Kidney (tissue), 14 donors: Measurements from ENCODE around the gene EIF2B5. TPM values are rescaled to one million over a fixed set of nuclear protein-coding genes. Genes with fewer than 3 reads are reported as not detected.
A peak's percentile ranks its signal among the peaks of the same experiment; 100 is the strongest.

Source experiments
- DNase-seq, 5 donors: peaks; one replicate each; pipeline ENCODE4 v3.0.0-alpha.2; 2013 to 2020
- FAIRE-seq: peaks from 2 replicates; lab custom pipeline; 2012; peaks lifted over from hg19 to GRCh38; lab: Jason Lieb, UNC
- H3K27ac ChIP-seq, 2 donors: one replicate each; pipeline ENCODE4 v1.7.0; 2013; ENCODE audit warnings: low read depth in 2 of 2, low read length in 2 of 2, inconsistent platforms in 1 of 2
- H3K27me3 ChIP-seq: one replicate; pipeline ENCODE4 v1.7.1; 2013; ENCODE audit warnings: low read length, inconsistent platforms; ENCODE audit not compliant: control insufficient read depth, insufficient read depth
- H3K36me3 ChIP-seq, 3 donors: one replicate each; pipeline versions ENCODE4 v1.7.0 to v1.7.1; 2013; ENCODE audit warnings: low read length in 3 of 3, control low read depth in 1 of 3, inconsistent platforms in 1 of 3; ENCODE audit not compliant: insufficient read depth in 3 of 3, control insufficient read depth in 2 of 3
- H3K4me1 ChIP-seq, 3 donors: one replicate each; pipeline versions ENCODE4 v1.7.0 to v1.7.1; 2013; ENCODE audit warnings: low read length in 3 of 3, inconsistent platforms in 1 of 3, low read depth in 1 of 3; ENCODE audit not compliant: control insufficient read depth in 2 of 3, insufficient read depth in 2 of 3
- H3K4me3 ChIP-seq, 3 donors: one replicate each; pipeline versions ENCODE4 v1.7.0 to v1.8.1; 2013; ENCODE audit warnings: low read length in 3 of 3, control low read depth in 1 of 3, inconsistent platforms in 1 of 3
- H3K9ac ChIP-seq, 3 donors: one replicate each; pipeline versions ENCODE4 v1.7.0 to v1.7.1; 2013; ENCODE audit warnings: low read length in 3 of 3, control low read depth in 1 of 3, inconsistent platforms in 1 of 3
- H3K9me3 ChIP-seq, 3 donors: one replicate each; pipeline versions ENCODE4 v1.7.0 to v1.7.1; 2013; ENCODE audit warnings: low read length in 3 of 3, control low read depth in 1 of 3, inconsistent platforms in 1 of 3; ENCODE audit not compliant: control insufficient read depth in 2 of 3, insufficient read depth in 1 of 3
- CTCF ChIP-seq: IDR thresholded peaks from 3 replicates; pipeline ENCODE4 v1.5.1; 2012; ENCODE audit warnings: mild to moderate bottlenecking, moderate library complexity, borderline replicate concordance; ENCODE audit not compliant: insufficient read depth; ENCODE audit errors: extremely low read depth
- intact Hi-C: fragments of 100-400 bp; cut with DNase I; formaldehyde crosslinking; loops from one replicate; pipeline ENCODE4 v1.11.1; 2022
- polyA plus RNA-seq: library from polyadenylated mRNA; stranded (reverse); fragments of 350-450 nt; fragmentation: Illumina TruSeq; extraction: RNeasy Lipid Tissue Mini Kit (QIAGEN cat#74804); gene quantifications from one replicate; pipeline ENCODE4 v1.2.3, GENCODE V29; 2014; ENCODE audit warnings: low read depth, low replicate concordance; ENCODE audit not compliant: insufficient read depth
- total RNA-seq: library from RNA; stranded (reverse); fragmentation: NEBNext Ultra II Directional; extraction: Animal tissue kit (Norgen Biotek cat#: 25700); gene quantifications from one replicate; pipeline ENCODE4 v1.2.1, GENCODE V29; 2021
- donor health status: control.
- donor health status: control.
- donor health status: control.
- donor health status: control.
- donor health status: control.
- donor health status: DM: yes; HTN: yes; CAD: no.
- donor health status: Normal renal cell carcinoma (clear cell type).

Gene EIF2B5
- total and polyA plus RNA-seq, 2 donors from 2014 or later, result 36.9 to 37.0 TPM

- Histone ChIP-seq H3K4me1 (no peaks in the 10 kb centered on the region), H3K9ac (no peak within 1 kb of the TSS), H3K36me3 (no peaks in the 10 kb centered on the region), H3K9me3 (no peaks in the 10 kb centered on the region), H3K4me3 (no peak within 1 kb of the TSS), H3K27me3 (no peaks in the 10 kb centered on the region), H3K27ac (no peak within 1 kb of the TSS)
- no peak for TF ChIP-seq CTCF
- intact Hi-C loops, result no loop called here
- FAIRE-seq (no peak), DNase-seq (no peak)
Measured at GRCh38 chr3:184096811-184097383, 38.3 kb upstream of the EIF2B5 start, which contains the start of gene HTR3E. HTR3E (plus strand) TSS chr3:184097064; CDS start chr3:184097530, 466 bp downstream.

- intact Hi-C loops, result no loop called here
- H3K9ac ChIP-seq, result no peak overlapping the region
- no peaks in the 10 kb centered on the region for H3K27me3 ChIP-seq
- no peak for DNase-seq
- no peaks in the 10 kb centered on the region for H3K4me1 ChIP-seq
- no peaks in the 10 kb centered on the region for H3K36me3 ChIP-seq
- no peaks in the 10 kb centered on the region for H3K9me3 ChIP-seq
- TF ChIP-seq CTCF, result no peak
- no peak overlapping the region for H3K27ac ChIP-seq
- no peak overlapping the region for H3K4me3 ChIP-seq
- no peak for FAIRE-seq
Measured at GRCh38 chr3:184097556-184097955, 37.6 kb upstream of the EIF2B5 start.

- Histone ChIP-seq H3K36me3 (no peaks in the 10 kb centered on the region), H3K9me3 (no peaks in the 10 kb centered on the region), H3K4me1 (no peaks in the 10 kb centered on the region), H3K27me3 (no peaks in the 10 kb centered on the region), H3K4me3 (no peak overlapping the region), H3K9ac (no peak overlapping the region), H3K27ac (no peak overlapping the region)
- peak in 1 of 5 donors; percentile 1 for DNase-seq
- intact Hi-C loops, result no loop called here
- no peak for FAIRE-seq
- no peak for TF ChIP-seq CTCF
Measured at GRCh38 chr3:184099806-184100686, 35.1 kb upstream of the EIF2B5 start.
